ENCODE measurements around the gene RBM14. TPM values are rescaled to one million over a fixed set of nuclear protein-coding genes. Genes with fewer than 3 reads are reported as not detected.

Gene RBM14
- total and polyA plus RNA-seq, 2 donors (not counting 1 experiment from before 2014, with no cell fraction given), result 52.4 to 244 TPM

- Histone ChIP-seq H3K36me3 (replicated peaks in 1 of 2; ENCODE audit: control extremely low read depth in 1 of 2, control insufficient read depth in 1 of 2, extremely low read depth in 1 of 2, insufficient read depth in 2 of 2, low read length in 1 of 2) (peaks cover 0 to 4% of the 10 kb centered on the region in 2 experiments), H3K9ac (ENCODE audit: low read length) (peak overlapping the region; percentile 89), H3K4me2 (replicated peaks; ENCODE audit: low read depth, low read length, poor library complexity, severe bottlenecking) (peak overlapping the region; percentile 96), H3K27me3 (replicated peaks in 1 of 4; ENCODE audit: control extremely low read depth in 1 of 4, control insufficient read depth in 3 of 4, insufficient read depth in 4 of 4, low read length in 3 of 4) (no peaks in the 10 kb centered on the region), H3K79me2 (ENCODE audit: control insufficient read depth, insufficient read depth, low read length) (peaks cover 63% of the 10 kb centered on the region), H3K9me3 (ENCODE audit: control extremely low read depth in 1 of 3, control insufficient read depth in 2 of 3, insufficient read depth in 1 of 3, low read length in 2 of 3) (no peaks in the 10 kb centered on the region), H4K20me1 (ENCODE audit: control insufficient read depth, insufficient read depth, low read length, poor library complexity, severe bottlenecking) (no peaks in the 10 kb centered on the region), H3K4me3 (ENCODE audit: control extremely low read depth in 1 of 5, extremely low read depth in 1 of 5, insufficient read depth in 1 of 5, low read depth in 2 of 5, low read length in 4 of 5) (peak overlapping the region; percentile 63 to 84 (median 77)), H3K4me1 (ENCODE audit: control insufficient read depth in 2 of 2, insufficient read depth in 2 of 2, low read length in 2 of 2) (peaks cover 28 to 29% of the 10 kb centered on the region in 2 donors), H3K27ac (ENCODE audit: low read length in 2 of 2) (peak overlapping the region; percentile 61 to 86), H2AFZ (ENCODE audit: insufficient read depth, low read depth, low read length, poor library complexity, severe bottlenecking) (peak overlapping the region; percentile 96)
- no peak for DNase-seq
- H3K27ac Mint-ChIP-seq, result peak overlapping the region; percentile 99
- intact Hi-C loops (cut with micrococcal nuclease), result loop anchor here (1.0 to 5.0 kb wide), 6 partner anchors 15 to 85 kb away; partner anchors contain the start of genes ACTN3, RBM14, RBM4 and ZDHHC24
- H3K4me3 Mint-ChIP-seq, result peak overlapping the region; percentile 100
- ChIA-PET CTCF (interaction anchor here (0.9 to 5.9 kb wide), 10 partner anchors 14 to 84 kb away, joined by 3 to 46 read pairs (median 8); partner anchors contain the start of genes RBM14, RBM4 and RBM4B), POLR2A (interaction anchor here (1.1 to 2.2 kb wide), 6 partner anchors 14 to 84 kb away, joined by 4 to 17 read pairs (median 6); partner anchors contain the start of genes RBM14, RBM4 and RBM4B)
- no peak for TF ChIP-seq CTCF (IDR thresholded peaks at IDR 0.05)
- no peak for TF ChIP-seq EZH2 (IDR thresholded peaks at IDR 0.05; ENCODE audit: borderline replicate concordance, insufficient read depth, low read depth, low read length, poor library complexity, severe bottlenecking)
- no peaks in the 10 kb centered on the region for H3K9me3 Mint-ChIP-seq (ENCODE audit: insufficient read depth)
- 9% methylated on average over 12 of the region's 12 CpGs for WGBS (ENCODE audit: insufficient coverage)
- no peaks in the 10 kb centered on the region for H3K27me3 Mint-ChIP-seq
- ATAC-seq (ENCODE audit: low read depth), result no peak
- H3K4me1 Mint-ChIP-seq, result peaks cover 41% of the 10 kb centered on the region
Measured at GRCh38 chr11:66593303-66593635, 23.2 kb upstream of the RBM14 start.

GRCh38 chr11:66593650-66594049, 22.8 kb upstream of the RBM14 start:
- Mint-ChIP-seq H3K27ac (peak overlapping the region; percentile 99), H3K27me3 (no peaks in the 10 kb centered on the region), H3K4me1 (peaks cover 44% of the 10 kb centered on the region), H3K4me3 (peak overlapping the region; percentile 100), H3K9me3 (ENCODE audit: insufficient read depth) (no peaks in the 10 kb centered on the region)
- Histone ChIP-seq H3K4me3 (ENCODE audit: control extremely low read depth in 1 of 5, extremely low read depth in 1 of 5, insufficient read depth in 1 of 5, low read depth in 2 of 5, low read length in 4 of 5) (peak overlapping the region; percentile 63 to 84 (median 77)), H3K27ac (ENCODE audit: low read length in 2 of 2) (peak overlapping the region; percentile 61 to 86), H3K79me2 (ENCODE audit: control insufficient read depth, insufficient read depth, low read length) (peaks cover 63% of the 10 kb centered on the region), H3K9ac (ENCODE audit: low read length) (peak overlapping the region; percentile 89), H3K4me1 (ENCODE audit: control insufficient read depth in 2 of 2, insufficient read depth in 2 of 2, low read length in 2 of 2) (peaks cover 28 to 29% of the 10 kb centered on the region in 2 donors), H3K36me3 (replicated peaks in 1 of 2; ENCODE audit: control extremely low read depth in 1 of 2, control insufficient read depth in 1 of 2, extremely low read depth in 1 of 2, insufficient read depth in 2 of 2, low read length in 1 of 2) (peaks cover 0 to 4% of the 10 kb centered on the region in 2 experiments), H2AFZ (ENCODE audit: insufficient read depth, low read depth, low read length, poor library complexity, severe bottlenecking) (peak overlapping the region; percentile 96), H4K20me1 (ENCODE audit: control insufficient read depth, insufficient read depth, low read length, poor library complexity, severe bottlenecking) (no peaks in the 10 kb centered on the region), H3K4me2 (replicated peaks; ENCODE audit: low read depth, low read length, poor library complexity, severe bottlenecking) (peak overlapping the region; percentile 96), H3K27me3 (replicated peaks in 1 of 4; ENCODE audit: control extremely low read depth in 1 of 4, control insufficient read depth in 3 of 4, insufficient read depth in 4 of 4, low read length in 3 of 4) (no peaks in the 10 kb centered on the region), H3K9me3 (ENCODE audit: control extremely low read depth in 1 of 3, control insufficient read depth in 2 of 3, insufficient read depth in 1 of 3, low read length in 2 of 3) (no peaks in the 10 kb centered on the region)
- POLR2A ChIA-PET, result interaction anchor here (0.7 to 1.9 kb wide), 4 partner anchors 14 to 44 kb away, joined by 3 to 14 read pairs (median 6); partner anchors contain the start of genes RBM14 and RBM4
- intact Hi-C loops (cut with micrococcal nuclease), result loop anchor here (1.0 to 5.0 kb wide), 6 partner anchors 15 to 85 kb away; partner anchors contain the start of genes ACTN3, RBM14, RBM4 and ZDHHC24
- ATAC-seq (ENCODE audit: low read depth), result no peak
- TF ChIP-seq CTCF (IDR thresholded peaks at IDR 0.05) (no peak), EZH2 (IDR thresholded peaks at IDR 0.05; ENCODE audit: borderline replicate concordance, insufficient read depth, low read depth, low read length, poor library complexity, severe bottlenecking) (no peak)
- CTCF ChIA-PET, result interaction anchor here (0.9 to 5.9 kb wide), 8 partner anchors 12 to 84 kb away, joined by 3 to 46 read pairs (median 8); partner anchors contain the start of genes RBM14, RBM4 and RBM4B
- DNase-seq, result no peak
- 67% methylated on average over 7 of the region's 7 CpGs for WGBS (ENCODE audit: insufficient coverage)

Measured in B cell (primary cell).